GM12873 (cell line): Measurements from ENCODE around the gene PCGF3.

Experiments
- TF ChIP-seq, protein P1 (sequence below): IDR thresholded peaks from 2 replicates; pipeline ENCODE4 v1.5.1; 2012; ENCODE audit warnings: low read depth, mild to moderate bottlenecking, moderate library complexity, low read length, control low read depth; ENCODE audit not compliant: insufficient read depth; ENCODE audit errors: missing control alignments

The PCGF3 gene

GRCh38 chr4:717601-718320, 12.1 kb downstream of the PCGF3 start:
- TF ChIP-seq, protein P1, sequence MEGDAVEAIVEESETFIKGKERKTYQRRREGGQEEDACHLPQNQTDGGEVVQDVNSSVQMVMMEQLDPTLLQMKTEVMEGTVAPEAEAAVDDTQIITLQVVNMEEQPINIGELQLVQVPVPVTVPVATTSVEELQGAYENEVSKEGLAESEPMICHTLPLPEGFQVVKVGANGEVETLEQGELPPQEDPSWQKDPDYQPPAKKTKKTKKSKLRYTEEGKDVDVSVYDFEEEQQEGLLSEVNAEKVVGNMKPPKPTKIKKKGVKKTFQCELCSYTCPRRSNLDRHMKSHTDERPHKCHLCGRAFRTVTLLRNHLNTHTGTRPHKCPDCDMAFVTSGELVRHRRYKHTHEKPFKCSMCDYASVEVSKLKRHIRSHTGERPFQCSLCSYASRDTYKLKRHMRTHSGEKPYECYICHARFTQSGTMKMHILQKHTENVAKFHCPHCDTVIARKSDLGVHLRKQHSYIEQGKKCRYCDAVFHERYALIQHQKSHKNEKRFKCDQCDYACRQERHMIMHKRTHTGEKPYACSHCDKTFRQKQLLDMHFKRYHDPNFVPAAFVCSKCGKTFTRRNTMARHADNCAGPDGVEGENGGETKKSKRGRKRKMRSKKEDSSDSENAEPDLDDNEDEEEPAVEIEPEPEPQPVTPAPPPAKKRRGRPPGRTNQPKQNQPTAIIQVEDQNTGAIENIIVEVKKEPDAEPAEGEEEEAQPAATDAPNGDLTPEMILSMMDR = no peak

DNA sequence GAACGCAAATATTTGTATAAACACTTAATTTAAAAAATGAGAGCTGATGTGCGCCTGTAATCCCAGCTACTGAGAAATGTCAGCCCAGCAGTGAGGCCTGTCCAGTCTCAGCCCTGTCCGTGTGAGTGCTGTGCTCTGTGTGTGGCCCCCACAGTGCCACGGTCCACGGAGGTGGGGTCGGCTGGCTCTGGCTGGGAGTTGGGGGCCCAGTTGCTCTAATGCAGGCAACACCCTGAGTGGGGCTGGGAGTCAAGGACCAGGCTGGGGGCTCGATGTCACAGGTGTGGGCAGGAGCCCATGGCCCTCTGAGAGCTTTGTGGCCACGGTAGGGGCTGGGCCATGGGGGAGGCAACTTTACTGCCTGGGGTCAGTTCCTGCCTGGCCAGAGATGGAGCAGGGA, 12.8 kb downstream of the PCGF3 start:
- TF ChIP-seq, protein P1 = no peak

DNA sequence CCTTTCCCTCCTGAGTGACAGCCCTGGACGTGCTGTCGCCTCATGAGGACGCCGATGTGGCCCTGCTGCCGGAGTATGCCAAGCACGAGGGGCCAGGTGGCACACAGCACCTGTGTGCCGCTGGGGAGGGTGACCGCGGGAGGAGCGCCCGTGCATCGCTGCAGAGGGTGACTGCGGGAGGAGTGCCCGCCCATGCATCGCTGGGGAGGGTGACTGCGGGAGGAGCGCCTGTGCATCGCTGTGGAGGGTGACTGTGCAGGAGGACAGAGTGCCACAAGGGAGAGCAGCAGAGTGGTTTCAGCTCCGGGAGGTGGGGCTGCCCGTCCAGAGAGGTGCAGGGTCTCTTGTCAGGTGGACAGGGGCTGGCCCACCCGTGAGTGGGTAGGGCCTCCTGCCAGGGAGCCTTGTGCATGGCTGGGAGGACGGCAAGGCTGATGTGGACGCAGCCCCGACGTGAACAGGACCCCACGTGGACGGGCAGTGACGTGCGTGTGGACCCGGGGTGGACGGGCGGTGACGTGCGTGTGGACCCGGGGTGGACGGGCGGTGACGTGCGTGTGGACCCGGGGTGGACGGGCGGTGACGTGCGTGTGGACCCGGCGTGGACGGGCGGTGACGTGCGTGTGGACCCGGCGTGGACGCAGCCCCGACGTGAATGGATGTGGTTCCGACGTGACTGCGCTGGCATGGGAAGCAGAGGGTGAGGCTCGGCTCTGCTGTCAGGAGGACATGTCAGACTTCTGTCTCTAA, 14.7 kb downstream of the PCGF3 start:
- TF ChIP-seq, protein P1 = no peak

- TF ChIP-seq, protein P1 = no peak
Observed at GRCh38 chr4:721261-722168, 15.9 kb downstream of the PCGF3 start.

GRCh38 chr4:722169-722725, 16.6 kb downstream of the PCGF3 start:
- TF ChIP-seq, protein P1 = no peak

DNA sequence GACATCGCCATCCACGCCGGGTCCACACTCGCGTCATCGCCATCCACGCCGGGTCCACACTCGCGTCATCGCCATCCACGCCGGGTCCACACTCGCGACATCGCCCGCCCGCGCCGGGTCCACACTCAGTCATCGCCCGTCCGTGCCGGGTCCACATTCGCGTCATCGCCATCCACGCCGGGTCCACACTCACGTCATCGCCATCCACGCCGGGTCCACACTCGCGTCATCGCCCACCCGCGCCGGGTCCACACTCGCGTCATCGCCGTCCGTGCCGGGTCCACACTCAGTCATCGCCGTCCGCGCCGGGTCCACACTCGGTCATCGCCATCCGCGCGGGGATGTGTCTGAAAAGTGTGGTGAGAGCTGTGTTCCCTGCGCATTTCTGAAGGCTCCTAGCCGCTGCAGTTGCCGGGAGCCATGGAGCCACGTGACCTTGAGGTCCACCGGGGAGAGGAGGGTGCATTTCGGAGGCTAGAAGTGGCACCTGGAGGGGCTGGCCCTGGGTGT, 17.3 kb downstream of the PCGF3 start:
- TF ChIP-seq, protein P1 = no peak
